WI38 (cell line): ENCODE data around the gene SAP30L.
A peak's percentile ranks its signal among the peaks of the same experiment; 100 is the strongest.

Source experiments
- H3K4me3 ChIP-seq: 2 replicates; pipeline ENCODE4 v1.5.1; 2011; ENCODE audit warnings: low read depth, mild to moderate bottlenecking, control low read depth, low read length
- TF ChIP-seq, protein P1 (sequence below): IDR thresholded peaks from 2 replicates; pipeline ENCODE4 v1.5.1; 2012; ENCODE audit warnings: low read depth, mild to moderate bottlenecking, control low read depth, low read length

SAP30L gene

DNA sequence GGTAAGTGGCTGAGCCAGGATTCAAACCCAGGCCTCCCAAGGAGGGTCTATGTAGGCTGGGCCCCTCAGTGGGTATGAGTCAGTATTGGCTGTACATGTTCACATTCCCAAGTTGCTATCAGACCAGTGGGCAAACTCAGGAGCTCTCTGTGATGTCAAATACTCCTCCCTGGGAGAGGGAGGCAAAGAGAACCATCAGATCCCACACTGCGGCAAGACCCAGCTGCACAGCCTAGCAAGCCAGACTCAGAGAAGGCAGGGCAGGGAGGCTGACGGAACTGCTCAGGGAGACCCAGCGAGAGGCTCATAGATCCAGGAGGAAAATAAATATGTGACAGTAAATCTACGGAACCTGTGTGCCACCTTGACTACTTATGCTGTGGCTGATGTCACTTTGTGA lies 42.6 kb upstream of the SAP30L start:
- TF ChIP-seq, protein P1, sequence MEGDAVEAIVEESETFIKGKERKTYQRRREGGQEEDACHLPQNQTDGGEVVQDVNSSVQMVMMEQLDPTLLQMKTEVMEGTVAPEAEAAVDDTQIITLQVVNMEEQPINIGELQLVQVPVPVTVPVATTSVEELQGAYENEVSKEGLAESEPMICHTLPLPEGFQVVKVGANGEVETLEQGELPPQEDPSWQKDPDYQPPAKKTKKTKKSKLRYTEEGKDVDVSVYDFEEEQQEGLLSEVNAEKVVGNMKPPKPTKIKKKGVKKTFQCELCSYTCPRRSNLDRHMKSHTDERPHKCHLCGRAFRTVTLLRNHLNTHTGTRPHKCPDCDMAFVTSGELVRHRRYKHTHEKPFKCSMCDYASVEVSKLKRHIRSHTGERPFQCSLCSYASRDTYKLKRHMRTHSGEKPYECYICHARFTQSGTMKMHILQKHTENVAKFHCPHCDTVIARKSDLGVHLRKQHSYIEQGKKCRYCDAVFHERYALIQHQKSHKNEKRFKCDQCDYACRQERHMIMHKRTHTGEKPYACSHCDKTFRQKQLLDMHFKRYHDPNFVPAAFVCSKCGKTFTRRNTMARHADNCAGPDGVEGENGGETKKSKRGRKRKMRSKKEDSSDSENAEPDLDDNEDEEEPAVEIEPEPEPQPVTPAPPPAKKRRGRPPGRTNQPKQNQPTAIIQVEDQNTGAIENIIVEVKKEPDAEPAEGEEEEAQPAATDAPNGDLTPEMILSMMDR: no peak
- H3K4me3 ChIP-seq: no peak overlapping the region

DNA sequence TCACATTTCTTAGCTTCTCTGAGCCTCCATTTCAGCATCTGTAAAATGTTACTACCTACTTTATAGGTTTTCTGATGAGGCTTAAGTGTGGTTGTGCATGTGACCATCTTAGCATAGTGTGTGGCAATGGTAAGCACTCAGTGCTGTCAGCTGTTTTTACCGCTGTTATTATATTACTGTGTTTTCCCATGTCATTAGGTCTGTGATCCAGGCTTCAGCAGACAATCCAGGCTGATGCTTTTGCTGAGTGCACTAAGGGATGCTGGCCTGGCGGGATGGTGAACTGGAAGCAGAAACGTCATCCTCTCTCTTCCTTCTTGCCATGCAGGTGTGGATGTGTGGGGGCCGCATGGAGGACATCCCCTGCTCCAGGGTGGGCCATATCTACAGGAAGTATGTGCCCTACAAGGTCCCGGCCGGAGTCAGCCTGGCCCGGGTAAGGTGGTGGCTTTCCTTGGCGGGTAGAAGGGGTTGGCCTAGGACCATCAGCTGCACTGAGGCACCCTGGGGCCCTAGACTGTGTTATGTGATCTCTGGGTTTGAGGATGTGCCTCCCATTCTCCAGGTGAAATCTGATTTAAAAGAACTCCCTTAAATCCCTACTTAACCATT lies 41.9 kb upstream of the SAP30L start:
- TF ChIP-seq, protein P1: no peak
- H3K4me3 ChIP-seq: no peak overlapping the region

GRCh38 chr5:154405078-154405792 lies 40.6 kb upstream of the SAP30L start:
- TF ChIP-seq, protein P1: peak; percentile 89
- peak overlapping the region; percentile 24 for H3K4me3 ChIP-seq

DNA sequence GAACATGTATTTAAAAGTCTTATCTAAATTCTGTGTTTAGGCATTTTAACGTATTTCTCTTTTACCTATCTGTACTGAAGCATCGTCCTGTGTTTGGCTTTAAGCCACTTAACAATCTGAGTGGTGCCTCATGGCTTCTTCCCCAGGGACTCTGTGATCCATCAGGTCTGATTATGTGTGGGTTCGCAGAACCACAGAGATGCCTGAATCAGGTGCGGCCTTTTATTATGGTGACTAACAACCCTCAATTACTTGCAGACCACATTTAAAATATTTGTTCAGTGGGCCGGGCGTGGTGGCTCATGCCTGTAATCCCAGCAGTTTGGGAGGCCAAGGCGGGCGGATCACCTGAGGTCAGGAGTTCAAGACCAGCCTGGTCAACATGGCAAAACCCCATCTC lies 39.6 kb upstream of the SAP30L start:
- no peak overlapping the region for H3K4me3 ChIP-seq
- TF ChIP-seq, protein P1: no peak

DNA sequence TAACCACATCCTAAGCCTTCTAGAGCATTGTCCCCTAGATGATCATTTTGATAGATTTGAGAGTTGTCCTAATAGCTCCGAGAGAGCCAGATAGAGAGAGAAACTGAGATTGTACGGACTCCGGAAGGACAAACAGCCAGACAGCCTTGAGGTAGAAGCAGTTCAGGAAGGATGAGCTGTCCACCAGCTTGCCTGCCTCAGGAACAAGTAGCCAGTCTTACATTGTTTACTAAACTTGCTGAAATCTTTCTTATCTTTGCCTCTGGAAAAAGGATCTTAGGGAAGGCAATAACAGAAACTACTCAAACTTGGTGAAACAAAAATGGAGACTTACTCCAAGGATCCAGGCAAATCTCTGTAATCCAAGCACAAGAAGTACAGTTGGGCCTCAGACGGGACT lies 39.0 kb upstream of the SAP30L start:
- TF ChIP-seq, protein P1: no peak
- no peak overlapping the region for H3K4me3 ChIP-seq

DNA sequence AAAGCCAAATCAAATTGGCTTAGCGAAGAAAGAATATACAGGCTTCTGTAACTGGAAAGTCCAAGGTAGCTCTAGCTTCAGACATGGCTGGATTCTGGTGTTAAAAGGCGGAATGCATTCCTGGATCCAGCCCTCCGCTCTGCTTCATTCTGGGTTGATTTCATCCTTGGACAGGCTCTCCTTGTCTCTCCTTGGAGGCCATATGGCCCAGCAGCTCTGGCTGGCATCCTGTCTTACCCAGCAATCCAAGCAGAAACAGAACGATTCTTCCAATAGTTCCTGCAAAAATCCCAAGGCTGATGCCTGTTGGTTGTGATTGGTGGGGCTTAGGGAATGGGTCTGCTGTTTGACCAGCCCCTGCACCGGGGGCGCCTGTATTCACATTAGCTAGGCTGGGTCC lies 37.0 kb upstream of the SAP30L start:
- H3K4me3 ChIP-seq: no peak overlapping the region

More for the DNA sequence above, 37.0 kb upstream of the SAP30L start:
- TF ChIP-seq, protein P1: no peak
